ENCODE measurements around the gene CCND2. TPM values are rescaled to one million over a fixed set of nuclear protein-coding genes. Genes with fewer than 3 reads are reported as not detected.
A peak's percentile ranks its signal among the peaks of the same experiment; 100 is the strongest.

CCND2 gene
- total RNA-seq, 1 donor from 2014 or later: 94.2 TPM

DNA sequence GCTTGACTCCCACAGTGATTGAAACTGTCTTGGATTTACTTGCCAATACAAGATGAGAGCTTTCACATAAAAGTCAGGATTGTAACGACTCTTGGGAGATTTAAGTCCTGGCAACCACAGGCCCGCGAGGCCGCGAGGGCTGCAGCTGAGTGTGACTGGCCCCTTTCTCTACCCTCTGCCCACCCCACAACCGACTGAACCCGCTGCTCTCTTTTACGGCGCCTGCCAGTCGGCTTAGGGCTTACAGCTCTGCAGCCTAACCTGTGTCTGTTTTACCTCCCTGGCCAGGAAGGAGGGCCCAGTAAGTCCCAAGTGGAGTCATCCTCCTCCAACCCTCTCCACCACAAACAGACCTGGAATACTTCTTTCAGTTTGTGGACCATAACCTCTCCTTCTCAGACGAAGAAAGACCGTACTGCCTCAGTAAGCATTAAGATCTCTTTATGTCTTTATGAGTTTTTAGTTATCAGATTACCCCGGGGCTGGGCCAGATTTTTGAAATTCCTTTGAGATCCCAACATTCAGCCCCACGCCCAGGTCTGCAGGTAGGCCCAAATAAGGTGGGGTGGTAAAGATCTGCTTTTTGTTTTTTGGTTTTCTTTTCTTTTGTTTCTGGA is 34.9 kb downstream of the CCND2 start:
- Histone ChIP-seq H3K4me1 (peaks cover 7% of the 10 kb centered on the region), H3K4me3 (no peak overlapping the region), H3K9me3 (no peaks in the 10 kb centered on the region), H3K36me3 (peaks cover 4% of the 10 kb centered on the region), H3K27ac (no peak overlapping the region), H3K27me3 (no peaks in the 10 kb centered on the region)
- intact Hi-C loops (cut with DNase I): no loop called here
- TF ChIP-seq, protein P1, sequence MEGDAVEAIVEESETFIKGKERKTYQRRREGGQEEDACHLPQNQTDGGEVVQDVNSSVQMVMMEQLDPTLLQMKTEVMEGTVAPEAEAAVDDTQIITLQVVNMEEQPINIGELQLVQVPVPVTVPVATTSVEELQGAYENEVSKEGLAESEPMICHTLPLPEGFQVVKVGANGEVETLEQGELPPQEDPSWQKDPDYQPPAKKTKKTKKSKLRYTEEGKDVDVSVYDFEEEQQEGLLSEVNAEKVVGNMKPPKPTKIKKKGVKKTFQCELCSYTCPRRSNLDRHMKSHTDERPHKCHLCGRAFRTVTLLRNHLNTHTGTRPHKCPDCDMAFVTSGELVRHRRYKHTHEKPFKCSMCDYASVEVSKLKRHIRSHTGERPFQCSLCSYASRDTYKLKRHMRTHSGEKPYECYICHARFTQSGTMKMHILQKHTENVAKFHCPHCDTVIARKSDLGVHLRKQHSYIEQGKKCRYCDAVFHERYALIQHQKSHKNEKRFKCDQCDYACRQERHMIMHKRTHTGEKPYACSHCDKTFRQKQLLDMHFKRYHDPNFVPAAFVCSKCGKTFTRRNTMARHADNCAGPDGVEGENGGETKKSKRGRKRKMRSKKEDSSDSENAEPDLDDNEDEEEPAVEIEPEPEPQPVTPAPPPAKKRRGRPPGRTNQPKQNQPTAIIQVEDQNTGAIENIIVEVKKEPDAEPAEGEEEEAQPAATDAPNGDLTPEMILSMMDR (IDR thresholded peaks at IDR 0.05): no peak
- no peak for DNase-seq
- no peak for ATAC-seq

DNA sequence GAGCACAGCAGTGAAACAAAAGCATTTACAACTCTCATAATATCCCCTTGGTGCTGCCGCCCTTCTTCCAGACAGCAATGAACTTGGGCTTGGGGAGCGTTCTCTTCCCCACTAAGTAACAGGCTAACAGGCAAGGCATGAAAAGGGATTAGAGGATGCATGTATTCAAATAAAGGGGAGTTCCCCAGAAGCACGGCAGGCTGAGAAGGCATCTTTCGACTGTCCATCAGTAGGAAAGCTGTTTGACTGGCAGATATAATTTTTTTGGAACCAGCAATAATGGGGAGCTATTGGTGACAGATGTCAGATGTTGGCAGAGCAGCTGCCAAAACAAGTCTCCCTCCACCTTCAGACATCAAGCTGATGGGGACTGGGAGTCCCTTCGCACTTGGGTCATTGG is 38.2 kb downstream of the CCND2 start:
- Histone ChIP-seq H3K4me3 (no peak overlapping the region), H3K9me3 (no peaks in the 10 kb centered on the region), H3K36me3 (no peaks in the 10 kb centered on the region), H3K4me1 (peaks cover 7% of the 10 kb centered on the region), H3K27me3 (no peaks in the 10 kb centered on the region), H3K27ac (no peak overlapping the region)
- ATAC-seq: no peak
- TF ChIP-seq, protein P1 (IDR thresholded peaks at IDR 0.05): no peak
- intact Hi-C loops (cut with DNase I): no loop called here
- no peak for DNase-seq

DNA sequence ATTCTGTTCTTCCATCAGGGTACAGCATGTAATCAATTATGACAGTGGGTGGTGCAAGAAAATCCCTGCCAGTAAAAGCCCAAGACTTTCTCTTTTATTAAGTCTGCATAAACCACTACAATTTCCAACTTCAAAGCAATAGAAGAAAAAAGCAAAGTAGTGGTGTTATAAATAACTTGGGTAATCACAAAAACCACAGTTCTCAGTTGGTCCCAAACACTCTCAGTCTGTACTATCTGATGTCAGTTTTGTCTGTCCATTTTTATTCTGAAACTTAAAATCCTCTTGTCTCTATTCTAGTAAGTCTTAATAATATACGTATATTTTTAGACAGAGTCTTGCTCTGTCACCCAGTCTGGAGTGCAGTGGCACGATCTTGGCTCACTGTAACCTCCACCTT is 38.7 kb downstream of the CCND2 start:
- Histone ChIP-seq H3K4me3 (no peak overlapping the region), H3K9me3 (no peaks in the 10 kb centered on the region), H3K36me3 (no peaks in the 10 kb centered on the region), H3K27ac (no peak overlapping the region), H3K27me3 (no peaks in the 10 kb centered on the region), H3K4me1 (peaks cover 7% of the 10 kb centered on the region)
- TF ChIP-seq, protein P1 (IDR thresholded peaks at IDR 0.05): no peak
- intact Hi-C loops (cut with DNase I): no loop called here
- ATAC-seq (no peak), DNase-seq (no peak)

DNA sequence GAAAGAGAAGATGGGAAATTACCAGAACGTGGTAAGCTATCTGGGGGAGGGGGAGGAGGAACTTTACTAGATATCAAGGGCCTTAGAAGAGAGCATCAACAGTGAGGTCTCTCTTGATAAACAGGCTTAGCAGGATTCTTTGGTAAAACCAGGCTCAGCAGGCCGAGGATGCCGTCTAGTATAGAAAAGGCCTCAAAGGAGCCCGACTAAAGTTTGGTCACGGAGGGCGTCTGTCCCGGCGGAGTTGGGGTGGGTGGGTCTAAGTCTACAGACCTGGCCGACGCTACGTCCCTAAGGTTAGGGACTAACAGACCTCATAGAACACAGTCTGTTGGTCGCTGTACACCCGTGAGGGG is 46.9 kb downstream of the CCND2 start:
- TF ChIP-seq, protein P1 (IDR thresholded peaks at IDR 0.05): no peak
- Histone ChIP-seq H3K9me3 (no peaks in the 10 kb centered on the region), H3K27me3 (no peaks in the 10 kb centered on the region), H3K27ac (peak overlapping the region; percentile 89), H3K36me3 (no peaks in the 10 kb centered on the region), H3K4me3 (peak overlapping the region; percentile 83), H3K4me1 (peaks cover 13% of the 10 kb centered on the region)
- intact Hi-C loops (cut with DNase I): no loop called here
- DNase-seq: no peak
- peak; percentile 41 for ATAC-seq

DNA sequence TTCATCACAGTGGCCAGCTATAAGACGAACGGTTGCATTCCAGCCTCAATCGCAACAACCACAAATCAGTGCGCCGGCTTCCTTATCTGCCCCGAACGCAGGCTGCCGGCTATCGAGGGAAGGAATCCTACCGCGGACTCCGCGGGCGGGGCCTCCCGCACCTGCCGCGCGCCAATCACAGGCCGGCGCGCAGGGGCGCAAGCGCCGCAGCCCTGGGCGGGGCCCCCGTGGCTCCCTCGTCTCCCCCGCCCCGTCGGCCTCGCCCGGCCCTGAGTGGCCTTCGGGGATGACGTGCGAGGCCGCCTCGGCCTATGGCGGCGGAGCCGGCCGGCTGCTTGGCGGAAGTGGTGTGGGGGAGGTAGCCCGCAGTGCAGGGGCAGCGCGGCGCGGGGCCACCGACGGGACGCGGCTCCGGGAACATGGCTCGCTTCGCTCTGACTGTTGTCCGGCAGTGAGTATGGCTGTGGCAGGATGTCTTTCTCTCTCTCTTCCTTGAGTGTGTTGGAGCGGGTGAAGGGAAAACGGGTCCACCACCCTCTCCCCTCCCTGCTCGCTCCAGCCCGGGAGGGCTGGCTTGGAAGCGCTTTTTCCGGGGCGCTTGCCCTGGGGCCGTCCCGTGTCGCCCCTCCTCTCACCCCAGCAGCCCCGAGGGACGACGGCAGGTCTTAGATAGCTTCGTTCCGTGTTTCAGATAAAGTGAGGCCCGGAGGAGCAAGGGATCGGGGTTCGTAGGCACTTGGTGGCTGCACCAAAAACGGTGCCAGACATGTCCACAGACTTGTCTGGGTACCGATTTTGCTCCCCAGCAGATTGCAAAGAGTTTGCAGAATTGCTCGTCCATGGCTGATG is 47.5 kb downstream of the CCND2 start, which contains the start of gene TIGAR:
Gene TIGAR, plus strand, starts transcription at position 361 of the 849 bp plus-strand sequence. Its CDS starts 59 bp downstream, at position 420.
- Histone ChIP-seq H3K36me3 (no peaks in the 10 kb centered on the region), H3K27ac (peak within 1 kb of the TSS; percentile 89), H3K4me3 (peak within 1 kb of the TSS; percentile 83), H3K9me3 (no peaks in the 10 kb centered on the region), H3K27me3 (no peaks in the 10 kb centered on the region), H3K4me1 (peaks cover 13% of the 10 kb centered on the region)
- ATAC-seq (peak; percentile 99), DNase-seq (peak; percentile 98)
- intact Hi-C loops (cut with DNase I): no loop called here
- TF ChIP-seq, protein P1 (IDR thresholded peaks at IDR 0.05): no peak

Data from upper lobe of right lung (tissue), 1 donor.